HG03469 (cell line): ENCODE measurements around the gene PRR9.

Experiments used
- ATAC-seq: cut with Tn5 transposase; IDR thresholded peaks from one replicate; pipeline ENCODE4 v1.9.1; 2021; ENCODE audit warnings: mild to moderate bottlenecking, moderate library complexity, moderate number of reproducible peaks; ENCODE audit not compliant: unreplicated experiment

PRR9 gene

DNA sequence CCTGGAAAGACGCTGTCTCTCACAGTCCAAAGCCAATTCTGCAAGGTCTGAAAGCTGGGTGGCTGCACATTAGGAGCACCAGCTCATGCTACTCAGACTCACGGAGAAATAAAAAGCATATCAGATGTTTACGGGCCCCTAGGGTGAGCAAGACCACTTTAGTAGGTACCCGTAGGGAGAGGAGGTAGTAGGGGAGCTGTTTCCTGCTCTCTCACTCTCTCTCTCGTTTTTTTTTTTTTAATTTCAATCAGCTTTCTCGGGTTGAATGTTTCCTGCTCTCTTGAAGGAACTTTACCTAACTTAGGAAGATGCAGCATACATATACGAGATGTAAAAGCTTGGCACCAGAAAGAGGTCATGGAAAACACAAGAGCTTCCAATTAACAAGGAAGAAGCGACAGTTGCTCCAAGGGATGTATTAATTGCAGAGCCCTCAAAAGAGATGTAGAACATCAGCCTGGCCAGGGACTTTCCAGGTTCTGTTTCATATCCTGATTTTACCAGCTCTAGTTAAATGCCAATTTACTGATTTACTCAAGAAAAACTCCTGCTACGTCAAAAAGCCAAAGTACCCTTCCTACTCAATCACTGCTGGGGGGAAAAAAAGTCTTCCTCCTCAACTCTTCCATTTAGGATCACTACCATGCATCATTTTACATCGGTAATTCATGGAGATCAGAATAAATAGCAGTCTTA is 45.2 kb downstream of the PRR9 start:
- no peak for ATAC-seq

DNA sequence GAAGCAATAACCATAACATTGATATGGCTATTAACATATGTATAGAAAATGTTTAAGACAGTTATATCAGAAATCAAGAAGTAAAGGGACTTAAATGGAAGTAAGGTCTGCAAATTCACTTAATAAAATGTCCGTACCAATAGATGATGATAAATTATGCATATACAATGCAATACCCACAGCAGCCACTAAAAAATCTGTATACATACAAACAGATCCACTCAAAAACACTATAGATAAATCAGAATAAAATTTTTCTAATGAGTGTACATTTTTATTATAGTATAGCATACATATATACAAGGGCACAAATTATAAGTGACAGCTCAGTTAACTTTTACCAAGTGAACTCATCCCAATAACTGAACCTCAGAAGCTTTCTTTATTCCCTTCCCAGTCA is 48.1 kb downstream of the PRR9 start:
- no peak for ATAC-seq
